Measurements from ENCODE around the gene SPON1.

Gene SPON1

DNA sequence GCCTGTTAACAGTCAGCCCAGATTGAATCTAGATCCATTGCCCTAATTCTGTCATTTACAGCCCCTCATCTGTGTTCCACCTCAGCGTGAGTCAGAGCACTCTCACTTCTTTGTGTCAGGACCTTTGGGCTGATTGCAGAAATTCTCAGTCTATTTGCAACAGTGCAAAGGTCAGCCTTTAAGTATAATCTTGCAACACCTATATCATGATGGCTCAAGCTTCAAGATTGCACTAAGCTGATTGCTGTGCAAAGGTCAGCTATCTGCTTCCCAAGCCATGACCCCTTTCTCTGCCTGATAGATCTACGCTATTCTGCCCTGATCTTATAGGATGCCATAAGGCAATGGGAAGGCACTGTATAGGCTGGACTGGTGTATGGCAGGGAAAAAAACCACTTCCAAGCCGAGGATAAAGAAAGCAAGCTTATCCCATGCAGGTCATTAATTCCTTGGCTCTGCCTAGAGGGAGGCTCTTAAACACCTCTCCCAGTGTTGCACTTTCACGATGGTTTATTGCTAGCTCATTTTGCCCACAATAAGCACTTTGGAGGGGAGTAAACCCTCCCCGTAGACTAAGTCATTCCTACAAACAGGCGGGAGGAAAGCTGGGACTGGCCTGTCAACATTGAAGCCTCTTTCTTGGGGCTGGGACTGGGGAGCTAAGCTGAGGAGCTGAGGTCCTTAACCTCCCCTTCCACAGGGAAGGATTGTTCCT lies 295.9 kb downstream of the SPON1 start:
- Histone ChIP-seq H4K20me1 (ENCODE audit: insufficient read depth, low read length) (no peaks in the 10 kb centered on the region), H3K27ac (ENCODE audit: low read length) (no peak overlapping the region), H3K9ac (ENCODE audit: low read depth, low read length) (no peak overlapping the region), H3K36me3 (ENCODE audit: insufficient read depth, low read length) (no peaks in the 10 kb centered on the region), H3K4me3 (ENCODE audit: low read depth in 1 of 2, low read length in 2 of 2) (no peak overlapping the region), H3K4me2 (ENCODE audit: insufficient read depth, low read length) (no peak overlapping the region), H3K79me2 (ENCODE audit: insufficient read depth, low read length) (no peaks in the 10 kb centered on the region), H3K27me3 (ENCODE audit: insufficient read depth, low read length, poor library complexity) (no peaks in the 10 kb centered on the region), H2AFZ (ENCODE audit: low read depth, low read length) (no peak overlapping the region), H3K4me1 (ENCODE audit: insufficient read depth, low read length) (no peaks in the 10 kb centered on the region), H3K9me3 (ENCODE audit: insufficient read depth, low read length, severe bottlenecking) (no peaks in the 10 kb centered on the region)
- TF ChIP-seq, protein P1, sequence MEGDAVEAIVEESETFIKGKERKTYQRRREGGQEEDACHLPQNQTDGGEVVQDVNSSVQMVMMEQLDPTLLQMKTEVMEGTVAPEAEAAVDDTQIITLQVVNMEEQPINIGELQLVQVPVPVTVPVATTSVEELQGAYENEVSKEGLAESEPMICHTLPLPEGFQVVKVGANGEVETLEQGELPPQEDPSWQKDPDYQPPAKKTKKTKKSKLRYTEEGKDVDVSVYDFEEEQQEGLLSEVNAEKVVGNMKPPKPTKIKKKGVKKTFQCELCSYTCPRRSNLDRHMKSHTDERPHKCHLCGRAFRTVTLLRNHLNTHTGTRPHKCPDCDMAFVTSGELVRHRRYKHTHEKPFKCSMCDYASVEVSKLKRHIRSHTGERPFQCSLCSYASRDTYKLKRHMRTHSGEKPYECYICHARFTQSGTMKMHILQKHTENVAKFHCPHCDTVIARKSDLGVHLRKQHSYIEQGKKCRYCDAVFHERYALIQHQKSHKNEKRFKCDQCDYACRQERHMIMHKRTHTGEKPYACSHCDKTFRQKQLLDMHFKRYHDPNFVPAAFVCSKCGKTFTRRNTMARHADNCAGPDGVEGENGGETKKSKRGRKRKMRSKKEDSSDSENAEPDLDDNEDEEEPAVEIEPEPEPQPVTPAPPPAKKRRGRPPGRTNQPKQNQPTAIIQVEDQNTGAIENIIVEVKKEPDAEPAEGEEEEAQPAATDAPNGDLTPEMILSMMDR (IDR thresholded peaks at IDR 0.05; ENCODE audit: borderline replicate concordance, extremely low read depth, low read length, poor library complexity, severe bottlenecking) = no peak
- TF ChIP-seq EZH2 (IDR thresholded peaks at IDR 0.05; ENCODE audit: borderline replicate concordance, low read depth, low read length, severe bottlenecking) = no peak
- ATAC-seq (ENCODE audit: insufficient read depth, low read depth) (no peak), DNase-seq (no peak)

DNA sequence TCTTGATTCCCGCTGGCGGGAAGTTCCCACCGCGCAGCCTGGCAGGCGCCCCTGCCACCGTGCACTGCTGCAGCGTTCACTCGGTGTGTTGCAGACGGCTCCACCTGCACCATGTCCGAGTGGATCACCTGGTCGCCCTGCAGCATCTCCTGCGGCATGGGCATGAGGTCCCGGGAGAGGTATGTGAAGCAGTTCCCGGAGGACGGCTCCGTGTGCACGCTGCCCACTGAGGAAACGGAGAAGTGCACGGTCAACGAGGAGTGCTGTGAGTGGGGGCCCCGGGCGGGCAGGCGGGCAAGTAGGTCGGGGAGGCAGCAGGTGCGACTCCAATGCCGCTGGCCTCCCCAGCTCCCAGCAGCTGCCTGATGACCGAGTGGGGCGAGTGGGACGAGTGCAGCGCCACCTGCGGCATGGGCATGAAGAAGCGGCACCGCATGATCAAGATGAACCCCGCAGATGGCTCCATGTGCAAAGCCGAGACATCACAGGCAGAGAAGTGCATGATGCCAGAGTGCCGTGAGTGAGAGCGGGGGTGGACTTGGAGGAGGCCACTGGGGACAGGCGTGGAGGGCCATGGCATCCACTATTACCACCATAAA lies 296.8 kb downstream of the SPON1 start:
- Histone ChIP-seq H3K27ac (ENCODE audit: low read length) (no peak overlapping the region), H2AFZ (ENCODE audit: low read depth, low read length) (no peak overlapping the region), H3K36me3 (ENCODE audit: insufficient read depth, low read length) (no peaks in the 10 kb centered on the region), H3K9me3 (ENCODE audit: insufficient read depth, low read length, severe bottlenecking) (no peaks in the 10 kb centered on the region), H3K27me3 (ENCODE audit: insufficient read depth, low read length, poor library complexity) (no peaks in the 10 kb centered on the region), H3K4me1 (ENCODE audit: insufficient read depth, low read length) (no peaks in the 10 kb centered on the region), H3K79me2 (ENCODE audit: insufficient read depth, low read length) (no peaks in the 10 kb centered on the region), H3K4me2 (ENCODE audit: insufficient read depth, low read length) (no peak overlapping the region), H3K4me3 (ENCODE audit: low read depth in 1 of 2, low read length in 2 of 2) (no peak overlapping the region), H4K20me1 (ENCODE audit: insufficient read depth, low read length) (no peaks in the 10 kb centered on the region), H3K9ac (ENCODE audit: low read depth, low read length) (no peak overlapping the region)
- TF ChIP-seq EZH2 (IDR thresholded peaks at IDR 0.05; ENCODE audit: borderline replicate concordance, low read depth, low read length, severe bottlenecking) = no peak
- TF ChIP-seq, protein P1 (IDR thresholded peaks at IDR 0.05; ENCODE audit: borderline replicate concordance, extremely low read depth, low read length, poor library complexity, severe bottlenecking) = no peak
- DNase-seq = no peak
- peak; percentile 11; the same call in 1 of the 3 replicates for ATAC-seq (ENCODE audit: insufficient read depth, low read depth)

DNA sequence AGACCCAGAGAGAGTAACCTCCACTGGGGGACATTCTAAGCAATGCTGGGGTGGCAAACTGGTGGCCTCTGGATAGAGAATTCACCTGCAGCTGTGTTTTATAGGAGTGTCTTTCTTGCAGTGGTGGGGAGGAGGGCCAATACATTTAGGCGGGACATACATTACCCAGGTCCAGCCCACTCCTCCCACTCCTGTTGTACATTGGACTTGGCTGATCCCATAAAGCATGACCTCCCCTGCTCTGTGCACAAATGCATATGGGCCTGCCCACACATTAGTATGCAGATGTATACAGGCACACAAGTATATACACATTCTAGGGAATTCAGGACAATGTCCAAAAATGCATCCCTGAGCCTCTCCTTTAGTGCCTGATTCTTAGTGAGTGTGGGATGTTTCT lies 297.4 kb downstream of the SPON1 start:
- H4K20me1 ChIP-seq (ENCODE audit: insufficient read depth, low read length) = no peaks in the 10 kb centered on the region
- H2AFZ ChIP-seq (ENCODE audit: low read depth, low read length) = no peak overlapping the region
- H3K9ac ChIP-seq (ENCODE audit: low read depth, low read length) = no peak overlapping the region
- 0 out of 2 replicates have a peak, but pooled peaks cover under 1% of the 10 kb centered on the region for H3K36me3 ChIP-seq (ENCODE audit: insufficient read depth, low read length)
- DNase-seq = no peak
- TF ChIP-seq EZH2 (IDR thresholded peaks at IDR 0.05; ENCODE audit: borderline replicate concordance, low read depth, low read length, severe bottlenecking) = no peak
- TF ChIP-seq, protein P1 (IDR thresholded peaks at IDR 0.05; ENCODE audit: borderline replicate concordance, extremely low read depth, low read length, poor library complexity, severe bottlenecking) = no peak
- H3K4me3 ChIP-seq (ENCODE audit: low read depth in 1 of 2, low read length in 2 of 2) = no peak overlapping the region
- no peak overlapping the region for H3K4me2 ChIP-seq (ENCODE audit: insufficient read depth, low read length)
- no peaks in the 10 kb centered on the region for H3K79me2 ChIP-seq (ENCODE audit: insufficient read depth, low read length)
- no peak overlapping the region for H3K27ac ChIP-seq (ENCODE audit: low read length)
- no peaks in the 10 kb centered on the region for H3K9me3 ChIP-seq (ENCODE audit: insufficient read depth, low read length, severe bottlenecking)
- H3K4me1 ChIP-seq (ENCODE audit: insufficient read depth, low read length) = no peaks in the 10 kb centered on the region
- ATAC-seq (ENCODE audit: insufficient read depth, low read depth) = peak; percentile 16; the same call in 1 of the 3 replicates
- H3K27me3 ChIP-seq (ENCODE audit: insufficient read depth, low read length, poor library complexity) = no peaks in the 10 kb centered on the region
